H4 (cell line): ENCODE results near the gene NRIP1. TPM values are rescaled to one million over a fixed set of nuclear protein-coding genes. Genes with fewer than 3 reads are reported as not detected.

Experiments used
- DNase-seq: peaks from one replicate; pipeline ENCODE4 v3.0.0-alpha.2; 2015; ENCODE audit warnings: low spot score
- total RNA-seq: library from RNA; depleted of rRNA; stranded (reverse); fragments of >200 nt; shearing (Covaris generic); gene quantifications from 2 replicates; pipeline ENCODE4 v1.2.3, GENCODE V29; 2014; rRNA removed

NRIP1 gene, protein sequence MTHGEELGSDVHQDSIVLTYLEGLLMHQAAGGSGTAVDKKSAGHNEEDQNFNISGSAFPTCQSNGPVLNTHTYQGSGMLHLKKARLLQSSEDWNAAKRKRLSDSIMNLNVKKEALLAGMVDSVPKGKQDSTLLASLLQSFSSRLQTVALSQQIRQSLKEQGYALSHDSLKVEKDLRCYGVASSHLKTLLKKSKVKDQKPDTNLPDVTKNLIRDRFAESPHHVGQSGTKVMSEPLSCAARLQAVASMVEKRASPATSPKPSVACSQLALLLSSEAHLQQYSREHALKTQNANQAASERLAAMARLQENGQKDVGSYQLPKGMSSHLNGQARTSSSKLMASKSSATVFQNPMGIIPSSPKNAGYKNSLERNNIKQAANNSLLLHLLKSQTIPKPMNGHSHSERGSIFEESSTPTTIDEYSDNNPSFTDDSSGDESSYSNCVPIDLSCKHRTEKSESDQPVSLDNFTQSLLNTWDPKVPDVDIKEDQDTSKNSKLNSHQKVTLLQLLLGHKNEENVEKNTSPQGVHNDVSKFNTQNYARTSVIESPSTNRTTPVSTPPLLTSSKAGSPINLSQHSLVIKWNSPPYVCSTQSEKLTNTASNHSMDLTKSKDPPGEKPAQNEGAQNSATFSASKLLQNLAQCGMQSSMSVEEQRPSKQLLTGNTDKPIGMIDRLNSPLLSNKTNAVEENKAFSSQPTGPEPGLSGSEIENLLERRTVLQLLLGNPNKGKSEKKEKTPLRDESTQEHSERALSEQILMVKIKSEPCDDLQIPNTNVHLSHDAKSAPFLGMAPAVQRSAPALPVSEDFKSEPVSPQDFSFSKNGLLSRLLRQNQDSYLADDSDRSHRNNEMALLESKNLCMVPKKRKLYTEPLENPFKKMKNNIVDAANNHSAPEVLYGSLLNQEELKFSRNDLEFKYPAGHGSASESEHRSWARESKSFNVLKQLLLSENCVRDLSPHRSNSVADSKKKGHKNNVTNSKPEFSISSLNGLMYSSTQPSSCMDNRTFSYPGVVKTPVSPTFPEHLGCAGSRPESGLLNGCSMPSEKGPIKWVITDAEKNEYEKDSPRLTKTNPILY (N-terminal part only)
- total RNA-seq, result 12.6 and 17.3 TPM in 2 replicates

DNA sequence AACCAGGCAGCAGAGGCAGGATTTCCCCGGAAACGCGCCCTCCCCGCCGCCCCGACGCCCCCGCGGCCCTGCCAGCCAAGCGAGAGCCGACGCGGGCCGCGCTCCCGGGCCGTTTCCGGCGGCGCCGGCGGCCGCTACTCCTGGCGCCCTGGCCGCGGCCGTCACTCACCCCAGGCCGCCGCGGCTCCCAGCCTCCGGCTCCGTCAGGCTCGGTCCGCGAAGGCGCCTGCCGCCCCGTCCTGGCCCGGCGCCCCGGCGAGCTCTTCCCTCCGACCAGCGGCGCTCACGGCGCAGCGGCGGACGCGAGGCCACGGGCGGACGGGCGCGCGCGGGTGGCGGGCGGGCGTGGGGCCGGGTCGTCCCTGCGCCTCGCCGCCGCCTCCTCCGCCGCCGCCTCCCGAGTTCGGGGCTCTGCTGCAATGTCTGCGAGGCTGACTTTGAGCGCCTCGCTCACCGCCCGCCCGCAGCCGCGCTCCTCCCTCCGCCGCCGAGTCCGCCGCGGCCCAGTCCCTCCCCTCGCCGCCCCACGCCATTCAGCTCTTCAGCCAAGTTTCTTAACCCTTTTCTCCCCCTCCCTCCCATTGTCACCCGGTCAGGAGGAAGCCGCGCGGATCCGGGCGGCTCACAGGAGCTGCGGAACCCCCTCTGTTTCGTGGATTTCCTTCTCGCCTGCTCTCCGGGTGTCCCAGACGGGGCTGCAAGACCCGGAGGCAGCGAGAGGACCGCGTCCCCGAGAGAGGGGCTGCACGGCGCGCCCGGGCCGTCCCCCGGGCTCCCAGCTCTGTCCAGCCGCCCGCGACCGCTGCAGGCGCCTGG is at the start of gene NRIP1:
TSS of gene NRIP1 (minus strand) at position 425 of the 816 bp plus-strand sequence. CDS start 96,808 bp downstream, outside the sequence.
- peak; percentile 90 for DNase-seq

DNA sequence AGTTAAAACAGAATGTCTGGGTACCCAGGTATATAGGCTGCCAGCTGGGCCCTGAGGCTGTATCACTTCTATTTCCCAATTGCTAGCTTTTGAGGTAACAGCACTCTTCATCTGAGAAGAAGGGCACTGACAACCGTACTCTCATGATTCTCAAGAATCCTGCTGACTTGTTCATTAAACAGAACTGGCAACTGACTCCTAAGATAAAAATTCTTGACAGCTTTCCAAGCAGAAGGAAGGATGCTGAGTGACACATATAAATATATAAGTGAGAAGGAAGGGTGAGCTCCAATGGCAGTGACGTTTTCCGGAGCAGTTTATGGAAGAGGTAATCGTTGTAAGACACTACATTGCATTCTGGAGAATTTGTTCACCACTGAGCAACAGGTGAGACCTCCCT is 48.1 kb upstream of the NRIP1 start:
- no peak for DNase-seq

DNA sequence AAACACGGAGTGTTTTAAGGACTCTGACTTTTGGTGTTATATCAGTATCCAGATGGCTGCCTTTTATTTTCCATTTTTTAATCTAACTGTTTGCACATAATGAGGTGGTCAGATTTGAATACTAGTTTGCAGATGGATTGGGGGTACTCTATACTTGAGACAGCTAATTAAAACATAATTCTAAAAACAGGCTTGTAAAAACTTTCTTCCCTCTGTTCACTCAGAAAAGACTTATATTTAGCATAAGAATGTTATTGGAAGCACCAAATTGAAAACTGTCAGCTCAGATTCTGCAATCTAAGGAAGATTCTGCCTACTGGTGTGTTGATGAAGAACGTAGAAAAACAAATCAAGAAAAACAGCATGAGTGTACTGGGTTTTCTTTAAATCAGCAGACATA is 44.0 kb upstream of the NRIP1 start:
- no peak for DNase-seq

DNA sequence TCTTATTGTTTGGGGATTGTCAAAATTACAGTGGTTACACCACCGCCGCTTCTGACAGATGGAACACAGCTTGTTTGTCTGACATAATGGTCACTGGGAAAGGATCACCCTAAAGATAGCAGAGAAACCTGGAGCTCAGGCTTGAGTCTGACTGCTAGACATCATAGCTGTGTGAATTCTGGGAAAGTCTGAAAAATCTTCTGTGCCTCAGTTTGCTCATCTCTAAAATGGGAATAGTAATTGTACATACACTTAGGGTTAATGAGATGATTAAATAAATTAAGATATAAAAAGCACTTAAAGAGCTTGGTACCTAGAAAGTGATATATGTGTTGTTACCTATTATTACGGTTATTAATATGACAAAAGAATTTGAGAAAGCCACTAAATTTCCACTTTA is 39.7 kb upstream of the NRIP1 start:
- DNase-seq, result no peak

DNA sequence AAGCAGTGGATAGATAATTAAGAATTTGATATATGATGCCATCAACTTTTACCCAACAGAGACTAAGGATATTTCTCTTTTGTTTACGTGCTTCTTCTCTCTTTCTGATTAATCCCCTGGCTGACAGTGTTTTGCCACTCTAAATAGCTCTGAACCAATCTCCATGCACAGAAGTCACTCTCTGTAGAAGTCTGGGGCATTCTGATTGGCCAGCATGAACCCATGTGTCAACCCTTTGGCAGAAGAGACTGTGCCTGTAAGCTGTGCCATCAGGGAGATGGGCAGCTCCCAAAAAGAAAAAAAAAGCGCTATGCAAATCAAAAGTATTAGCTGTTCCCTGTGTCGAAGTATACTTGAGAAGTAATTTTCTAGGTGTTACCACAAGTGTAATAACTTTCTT is 34.1 kb upstream of the NRIP1 start:
- no peak for DNase-seq

DNA sequence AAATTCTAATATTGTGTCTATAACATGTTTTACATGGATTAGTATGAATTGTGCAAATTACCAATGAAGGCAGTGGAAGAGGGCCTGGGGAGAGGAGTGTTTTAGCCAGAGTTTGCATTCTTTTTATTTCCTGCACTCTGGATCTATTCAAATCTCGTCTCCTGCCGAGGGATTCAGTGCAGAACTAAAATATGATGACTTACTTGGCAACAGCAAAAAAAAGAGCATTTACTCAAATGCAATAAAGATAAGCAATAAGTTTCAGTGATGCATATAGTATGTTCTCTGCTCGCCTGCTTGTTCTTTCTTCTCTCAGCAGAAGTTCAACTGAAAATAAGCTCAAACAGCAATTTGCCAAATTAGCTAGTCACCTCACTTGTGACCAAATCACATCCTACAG is 33.4 kb upstream of the NRIP1 start:
- no peak for DNase-seq

DNA sequence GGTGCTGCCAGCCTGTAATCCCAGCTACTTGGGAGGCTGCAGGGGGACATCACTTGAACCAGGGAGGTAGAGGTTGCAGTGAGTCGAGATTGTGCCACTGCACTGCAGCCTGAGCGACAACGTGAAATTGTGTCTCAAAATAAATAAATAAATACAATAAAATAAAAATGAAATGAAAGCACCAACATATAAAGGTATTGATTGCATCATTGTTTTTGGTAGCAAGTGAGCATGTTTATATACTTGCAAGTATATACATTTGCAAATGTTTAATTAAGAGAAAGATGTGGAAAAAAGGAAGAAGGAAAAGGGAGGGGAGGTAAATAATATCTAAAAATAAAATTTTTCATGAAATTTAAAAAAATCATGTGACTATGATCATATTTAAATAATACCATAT is 32.8 kb upstream of the NRIP1 start:
- DNase-seq, result no peak

DNA sequence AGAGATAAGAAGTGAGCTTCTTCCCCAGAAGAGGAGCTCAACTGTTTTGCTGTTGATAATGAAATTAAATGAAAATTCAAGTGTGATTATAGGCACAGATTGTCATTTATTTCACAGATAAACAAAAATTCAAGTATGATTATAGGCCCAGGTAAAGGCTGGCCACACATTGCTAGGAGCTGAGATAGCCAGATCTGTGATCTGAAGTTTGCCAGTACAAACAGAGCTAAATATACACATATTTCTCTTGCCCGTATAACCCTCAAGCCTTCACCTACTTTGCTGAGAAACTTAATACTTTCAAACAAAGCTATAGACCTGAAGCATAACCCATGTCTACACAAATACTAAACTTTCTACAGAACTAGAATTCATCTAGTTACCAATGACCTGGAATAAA is 31.3 kb upstream of the NRIP1 start:
- no peak for DNase-seq

DNA sequence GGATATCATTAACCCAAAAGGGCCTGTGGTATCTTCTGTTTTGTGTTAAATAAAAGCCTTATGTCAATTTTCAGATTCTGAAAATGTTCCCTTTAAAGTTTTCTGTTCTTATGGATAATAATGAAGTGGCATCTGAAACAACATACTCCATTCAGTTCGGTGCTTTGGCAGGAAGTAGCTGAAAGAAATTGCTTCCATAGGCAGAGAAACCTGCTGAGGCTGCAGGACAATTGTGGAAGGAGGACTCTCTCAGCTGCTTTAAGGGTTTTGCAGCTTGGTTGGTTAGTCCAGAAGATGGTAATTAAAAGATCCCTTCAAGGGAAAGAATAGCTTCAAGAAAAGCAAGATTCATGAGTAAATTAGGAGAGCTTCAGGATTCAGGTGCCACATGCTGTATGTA is 30.5 kb upstream of the NRIP1 start:
- no peak for DNase-seq

DNA sequence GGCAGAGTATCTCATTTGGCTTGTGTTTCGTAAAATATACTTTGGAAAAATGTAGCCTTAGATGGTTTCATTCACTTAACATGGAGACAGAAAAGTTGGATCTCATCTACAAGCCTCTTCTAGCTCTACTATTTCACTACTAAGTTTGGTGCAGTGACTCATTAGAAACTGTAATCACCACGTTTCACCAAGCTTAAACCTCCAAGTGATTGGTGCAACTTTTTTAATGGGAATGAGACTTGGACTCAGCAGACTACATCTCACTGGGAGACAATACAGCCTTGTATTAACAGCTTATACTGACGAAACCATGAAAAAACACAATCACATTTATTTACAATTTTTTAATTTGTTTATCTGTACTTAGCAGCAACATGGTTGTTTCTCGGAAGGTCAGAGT is 29.9 kb upstream of the NRIP1 start:
- peak; percentile 7 for DNase-seq

DNA sequence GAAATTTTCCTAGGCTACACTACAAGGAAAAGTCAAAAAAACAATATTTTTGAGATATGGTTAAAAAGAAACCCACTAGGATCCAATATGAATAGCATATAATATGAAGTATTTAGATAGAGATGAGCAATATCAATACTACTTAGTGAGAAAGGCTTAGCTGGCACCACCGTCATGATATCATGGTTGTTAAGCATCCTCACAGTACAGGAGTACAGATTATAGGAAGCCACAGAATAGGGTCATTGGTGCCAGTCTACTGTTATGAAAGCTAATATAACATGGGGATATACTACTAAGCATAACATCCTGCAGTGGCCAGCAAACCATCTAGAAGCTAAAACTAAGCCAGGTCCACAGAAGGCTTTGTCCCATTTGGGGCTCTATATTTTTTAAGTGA is 28.4 kb upstream of the NRIP1 start:
- no peak for DNase-seq

DNA sequence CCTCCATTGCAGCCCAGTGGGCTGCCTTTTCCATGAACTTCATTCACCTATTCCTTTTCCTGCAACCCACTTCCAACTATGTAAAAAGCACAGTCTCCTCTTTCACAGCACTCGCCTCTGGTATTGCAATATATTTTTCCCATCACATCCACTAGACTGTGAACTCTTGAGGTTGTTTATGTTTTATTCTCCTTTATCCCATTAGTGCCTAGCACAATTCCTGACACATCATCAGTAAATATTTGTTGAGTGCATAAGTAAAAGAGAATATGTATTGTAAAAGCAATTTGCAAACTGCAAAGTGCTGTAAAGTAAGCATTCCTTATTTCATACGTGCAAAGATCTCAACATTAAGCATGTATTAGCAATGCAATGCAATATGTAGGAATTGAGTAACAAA is 27.9 kb upstream of the NRIP1 start:
- DNase-seq, result no peak

DNA sequence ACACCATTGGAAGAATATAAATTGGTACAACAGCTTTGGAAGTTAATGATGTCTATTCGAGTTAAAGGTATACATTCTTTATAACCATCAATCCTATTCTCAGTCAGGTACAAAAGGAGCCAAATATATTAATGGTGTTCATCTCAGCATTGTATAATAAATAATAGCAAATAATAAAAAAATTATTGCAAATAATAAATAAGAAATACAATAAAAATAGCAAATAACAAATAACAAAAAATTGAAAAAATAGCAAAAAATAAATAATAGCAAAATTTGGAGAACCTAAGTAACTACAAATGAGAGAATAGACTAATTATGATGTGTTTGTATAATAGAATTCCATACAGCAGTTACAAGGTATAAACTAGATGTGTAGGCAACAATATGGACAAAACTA is 25.6 kb upstream of the NRIP1 start:
- no peak for DNase-seq

DNA sequence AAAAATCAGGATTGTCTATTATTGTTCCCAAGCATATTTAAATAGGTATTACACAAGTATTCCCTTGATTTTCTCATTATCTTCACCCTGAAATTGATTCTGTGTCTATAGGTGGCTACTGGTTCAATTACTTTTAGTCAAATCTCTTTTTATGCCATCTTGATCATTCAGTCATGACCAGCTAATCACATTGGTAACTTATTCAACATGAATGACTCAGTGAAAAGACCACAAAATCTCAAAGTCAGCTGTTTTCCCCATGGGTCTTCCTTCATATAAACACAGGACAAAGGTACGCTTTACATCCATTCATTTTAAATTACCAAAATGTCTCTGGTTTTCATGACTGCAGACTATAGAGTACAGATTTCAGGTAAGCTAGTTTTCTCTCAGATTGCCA is 23.7 kb upstream of the NRIP1 start:
- DNase-seq, result no peak

DNA sequence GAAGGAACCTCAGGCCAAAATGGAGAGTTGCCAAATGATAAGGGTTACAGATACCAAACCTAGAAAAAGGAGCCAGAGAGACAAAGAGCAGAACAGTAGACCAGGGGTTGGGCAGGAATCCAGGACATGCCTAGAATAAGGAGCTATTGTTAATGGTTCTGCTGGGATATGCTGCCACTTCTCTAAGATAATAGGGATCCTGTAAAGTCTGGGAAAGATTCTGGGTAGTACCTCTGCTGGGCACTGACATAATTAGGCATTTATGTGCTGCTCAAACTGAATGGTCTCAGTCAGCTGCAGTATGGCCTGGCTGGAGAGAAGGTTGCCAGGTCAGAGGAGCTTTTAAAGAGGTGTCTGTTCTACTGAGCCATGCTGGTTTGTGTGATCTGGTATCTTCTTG is 19.9 kb upstream of the NRIP1 start:
- DNase-seq, result no peak

DNA sequence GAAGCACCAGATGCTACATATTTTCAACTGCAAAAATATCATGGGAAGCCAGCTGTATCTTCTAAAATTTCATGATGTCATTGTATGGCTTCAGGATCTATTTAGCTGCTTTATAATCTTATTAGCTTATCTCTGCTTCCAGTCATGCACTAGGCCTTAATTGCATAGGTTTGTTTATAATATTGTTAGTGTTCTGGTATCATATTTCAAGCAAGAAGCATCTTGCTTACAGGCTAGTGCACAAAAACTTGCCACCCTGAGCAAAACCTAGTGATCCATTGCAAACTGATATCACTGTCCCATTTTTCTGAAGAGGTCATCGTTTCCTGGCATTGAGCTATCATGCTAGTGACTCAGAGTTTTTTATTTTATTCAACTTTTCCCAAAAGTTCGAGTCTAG is 15.7 kb upstream of the NRIP1 start:
- DNase-seq, result no peak

DNA sequence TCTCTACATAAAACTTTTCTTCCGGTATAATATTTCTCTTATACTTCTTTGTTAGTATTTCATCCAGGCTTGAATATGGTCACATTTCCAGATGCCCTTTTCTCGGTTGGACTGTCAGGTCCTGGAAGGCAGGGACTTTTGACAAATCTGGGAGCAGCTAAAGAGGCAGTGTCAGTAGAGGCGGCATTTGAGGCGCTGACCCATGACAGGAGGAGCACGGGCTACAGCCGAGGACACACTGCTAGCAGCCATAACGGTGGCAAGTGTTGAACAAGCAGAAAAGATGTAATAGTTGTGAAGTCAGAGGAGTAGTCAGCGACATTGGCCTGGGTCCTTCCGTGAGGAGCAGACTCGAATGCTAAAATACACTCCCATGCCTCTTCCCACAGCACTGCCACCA is 14.5 kb upstream of the NRIP1 start:
- no peak for DNase-seq

DNA sequence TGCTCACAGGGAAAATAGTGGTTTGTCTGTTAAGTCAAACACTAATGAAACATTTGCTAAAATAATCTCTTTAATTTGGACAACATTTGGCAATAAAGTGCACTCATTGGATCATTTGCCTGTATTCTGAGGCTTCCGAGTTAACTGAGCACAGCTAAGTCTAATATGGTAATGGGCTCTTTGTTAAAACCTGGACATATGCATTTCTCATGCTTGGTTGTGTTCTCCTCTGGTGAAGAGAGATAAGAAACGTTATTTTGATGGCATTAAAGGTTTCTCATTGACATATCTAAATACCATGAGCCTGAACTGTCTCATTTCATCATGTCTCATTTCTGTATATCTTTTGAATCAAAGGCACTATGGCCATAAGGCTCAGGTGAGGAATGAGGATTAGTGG is 13.4 kb upstream of the NRIP1 start:
- no peak for DNase-seq

DNA sequence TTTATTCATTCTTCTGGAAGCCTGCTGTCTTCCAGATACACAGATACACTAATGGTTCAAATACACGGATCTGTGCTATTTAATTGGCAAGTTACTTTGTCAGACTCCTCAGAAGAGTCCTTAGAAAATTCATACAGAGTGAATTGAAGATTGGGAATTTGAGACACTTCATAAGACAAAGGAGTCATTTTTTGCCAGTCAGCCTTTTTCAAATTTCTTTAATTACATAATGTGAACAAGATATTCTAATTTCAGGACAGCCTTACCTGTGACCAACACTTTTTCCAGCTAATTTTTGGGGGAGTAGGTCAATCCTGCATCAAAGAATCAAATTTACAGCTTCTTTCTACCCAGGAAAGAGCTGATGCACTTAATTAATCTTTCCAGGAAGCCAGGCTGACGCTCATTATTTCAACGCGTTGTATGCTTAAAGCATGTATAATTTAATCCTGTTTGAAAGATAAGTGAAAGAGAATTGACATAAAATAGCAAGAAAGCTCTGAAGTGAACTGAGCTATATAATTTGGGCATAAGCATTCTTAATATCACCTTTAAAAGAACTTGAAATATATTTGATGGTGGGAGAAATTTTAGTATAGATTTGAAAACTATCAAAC is 12.8 kb upstream of the NRIP1 start:
- DNase-seq, result no peak

DNA sequence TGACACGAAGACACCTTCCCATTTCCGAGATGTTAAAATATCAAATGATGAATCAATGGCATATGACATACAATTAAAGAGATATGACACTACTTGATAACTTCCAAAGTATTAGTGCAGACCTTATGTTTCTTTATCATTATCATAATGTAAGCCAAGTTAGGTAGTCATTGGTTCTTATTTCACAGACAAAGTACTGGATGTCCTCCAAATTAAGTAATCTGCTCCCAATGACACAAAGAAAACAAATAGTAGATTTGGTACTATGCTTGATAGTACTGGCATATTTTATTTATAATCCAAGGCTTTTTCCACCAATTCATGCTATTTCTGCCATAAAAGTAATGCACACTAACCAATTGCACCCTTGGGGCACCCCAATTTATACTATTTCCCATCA is 11.9 kb upstream of the NRIP1 start:
- no peak for DNase-seq

DNA sequence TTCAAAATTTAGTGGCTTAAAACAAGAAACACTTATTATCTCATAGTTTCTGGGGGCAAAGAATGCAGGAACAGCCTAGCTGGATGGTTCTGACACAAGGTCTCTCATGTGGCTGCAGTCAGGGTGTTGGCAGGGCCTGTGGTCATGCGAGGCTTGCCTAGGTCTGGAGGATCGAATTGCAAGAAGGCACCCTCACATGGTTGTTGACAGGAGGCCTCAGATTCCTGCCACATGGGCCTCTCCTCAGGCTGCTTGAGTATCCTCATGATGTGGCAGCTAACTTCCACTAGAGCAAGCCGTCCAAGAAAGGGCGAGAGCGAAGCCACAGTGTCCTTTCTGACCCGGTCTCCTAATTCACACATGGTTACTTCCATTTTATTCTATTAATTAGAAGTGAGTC is 6.2 kb upstream of the NRIP1 start:
- no peak for DNase-seq
